WTC11 (cell line): ENCODE measurements around the gene TEAD1. TPM values are rescaled to one million over a fixed set of nuclear protein-coding genes. Genes with fewer than 3 reads are reported as not detected.

ENCODE experiments used
- ATAC-seq: fragments of 200-7000 bp; cut with Tn5 transposase; 2 replicates; pipeline ENCODE4 v1.10.0; 2021; ENCODE audit warnings: mild to moderate bottlenecking, moderate library complexity
- CTCF ChIA-PET: fragments of 300-600 bp; sonication (Branson Sonifier 250); formaldehyde crosslinking; loops from one replicate; lab custom pipeline; 2021; ENCODE audit warnings: antibody characterized with exemption; lab: Charles Lee
- POLR2A ChIA-PET: fragments of 350-600 bp; sonication (Branson Sonifier 250); formaldehyde crosslinking; loops from one replicate; lab custom pipeline; 2021; ENCODE audit warnings: antibody characterized with exemption; lab: Charles Lee
- DNase-seq: peaks from one replicate; pipeline ENCODE4 v3.0.0; 2021; ENCODE audit warnings: low spot score
- H3K27ac Mint-ChIP-seq: 2 replicates; pipeline ENCODE4 v1.8.0; 2021; ENCODE audit warnings: mixed read lengths
- H3K27me3 Mint-ChIP-seq: 2 replicates; pipeline ENCODE4 v1.8.0; 2021; ENCODE audit warnings: low read depth, mild to moderate bottlenecking, moderate library complexity, mixed read lengths
- H3K36me3 Mint-ChIP-seq: 2 replicates; pipeline ENCODE4 v1.8.0; 2021; ENCODE audit warnings: mixed read lengths
- H3K4me1 Mint-ChIP-seq: 2 replicates; pipeline ENCODE4 v1.8.0; 2022; ENCODE audit warnings: mixed read lengths
- H3K4me3 Mint-ChIP-seq: 2 replicates; pipeline ENCODE4 v1.8.0; 2021; ENCODE audit warnings: mild to moderate bottlenecking, moderate library complexity, mixed read lengths
- H3K9me3 Mint-ChIP-seq: 2 replicates; pipeline ENCODE4 v1.8.0; 2021; ENCODE audit warnings: mixed read lengths
- AFF4 ChIP-seq: sonication (generic); formaldehyde crosslinking; IDR thresholded peaks from 2 replicates; pipeline ENCODE4 v1.8.1; 2023; ENCODE audit warnings: mild to moderate bottlenecking, missing genetic modification reagents, borderline replicate concordance
- E2F4 ChIP-seq: sonication (generic); formaldehyde crosslinking; IDR thresholded peaks from 2 replicates; pipeline ENCODE4 v1.8.1; 2022; ENCODE audit warnings: low read depth, mild to moderate bottlenecking, moderate library complexity, missing genetic modification reagents, borderline replicate concordance
- ELF4 ChIP-seq: sonication (generic); formaldehyde crosslinking; IDR thresholded peaks from 2 replicates; pipeline ENCODE4 v1.8.1; 2022; ENCODE audit warnings: low read depth, mild to moderate bottlenecking, moderate library complexity, missing genetic modification reagents
- FOXP1 ChIP-seq: sonication (generic); formaldehyde crosslinking; IDR thresholded peaks from 2 replicates; pipeline ENCODE4 v1.8.0; 2022; ENCODE audit warnings: missing genetic modification reagents, mild to moderate bottlenecking, moderate library complexity, borderline replicate concordance
- GTF2I ChIP-seq: fragments of 250-450 bp; sonication (Bioruptor Pico); conservative IDR thresholded peaks from 2 replicates; pipeline ENCODE4 v1.4.0; 2021; ENCODE audit warnings: mild to moderate bottlenecking
- JAZF1 ChIP-seq: fragments of 250-450 bp; sonication (Bioruptor Pico); IDR thresholded peaks from 2 replicates; pipeline ENCODE4 v1.9.0; 2021; ENCODE audit warnings: moderate library complexity, mild to moderate bottlenecking, inconsistent platforms
- MLX ChIP-seq: sonication (generic); formaldehyde crosslinking; IDR thresholded peaks from 2 replicates; pipeline ENCODE4 v1.8.1; 2023; ENCODE audit warnings: mild to moderate bottlenecking, missing genetic modification reagents, moderate library complexity
- NR2C2 ChIP-seq: sonication (generic); formaldehyde crosslinking; IDR thresholded peaks from 2 replicates; pipeline ENCODE4 v1.8.0; 2022; ENCODE audit warnings: mild to moderate bottlenecking, missing genetic modification reagents
- PREB ChIP-seq: sonication (generic); formaldehyde crosslinking; IDR thresholded peaks from 2 replicates; pipeline ENCODE4 v1.8.1; 2022; ENCODE audit warnings: mild to moderate bottlenecking, missing genetic modification reagents, moderate library complexity, borderline replicate concordance
- RORB ChIP-seq: fragments of 250-450 bp; sonication (Bioruptor Pico); IDR thresholded peaks from 2 replicates; pipeline ENCODE4 v1.9.0; 2021; ENCODE audit warnings: mild to moderate bottlenecking
- TEAD1 ChIP-seq: sonication (generic); formaldehyde crosslinking; IDR thresholded peaks from 2 replicates; pipeline ENCODE4 v1.8.0; 2022; ENCODE audit warnings: mild to moderate bottlenecking, missing genetic modification reagents
- TEAD4 ChIP-seq: sonication (generic); formaldehyde crosslinking; IDR thresholded peaks from 2 replicates; pipeline ENCODE4 v1.8.0; 2022; ENCODE audit warnings: mild to moderate bottlenecking, missing genetic modification reagents
- ZNF263 ChIP-seq: sonication (generic); formaldehyde crosslinking; IDR thresholded peaks from 2 replicates; pipeline ENCODE4 v1.8.1; 2022; ENCODE audit warnings: low read depth, mild to moderate bottlenecking, moderate library complexity, missing genetic modification reagents
- ZNF423 ChIP-seq: fragments of 250-450 bp; sonication (Bioruptor Pico); IDR thresholded peaks from 2 replicates; pipeline ENCODE4 v2.1.2; 2022; ENCODE audit warnings: mild to moderate bottlenecking, moderate library complexity
- ZNF425 ChIP-seq: fragments of 250-450 bp; sonication (Bioruptor Pico); conservative IDR thresholded peaks from 2 replicates; pipeline ENCODE4 v1.9.0; 2021; ENCODE audit warnings: mild to moderate bottlenecking
- ZNF532 ChIP-seq: fragments of 250-450 bp; sonication (Bioruptor Pico); IDR thresholded peaks from 2 replicates; pipeline ENCODE4 v1.9.0; 2021; ENCODE audit warnings: mild to moderate bottlenecking, borderline replicate concordance
- ZNF671 ChIP-seq: fragments of 250-450 bp; sonication (Bioruptor Pico); IDR thresholded peaks from 2 replicates; pipeline ENCODE4 v1.8.0; 2021; ENCODE audit warnings: mild to moderate bottlenecking
- total RNA-seq: library from RNA; stranded (reverse); gene quantifications from 3 replicates; pipeline ENCODE4 v1.2.3, GENCODE V29; 2021

Gene TEAD1
- total RNA-seq, 1 experiment from 2014 or later: 79.9 TPM

GRCh38 chr11:12704049-12704448 is 29.8 kb downstream of the TEAD1 start (continued):
- TF ChIP-seq TEAD1 (CRISPR knock-in tag) (no peak), AFF4 (CRISPR knock-in tag) (no peak), JAZF1 (CRISPR knock-in tag) (no peak), ZNF532 (CRISPR knock-in tag) (no peak), NR2C2 (no peak), GTF2I (CRISPR knock-in tag) (no peak)

- CTCF ChIA-PET: interaction anchor here (1.0 to 1.3 kb wide), 2 partner anchors 183 to 208 kb away, joined by 3 to 4 read pairs; no protein-coding TSS in a partner anchor
- POLR2A ChIA-PET: no interaction called here
- Mint-ChIP-seq H3K4me1 (peaks cover 78% of the 10 kb centered on the region), H3K9me3 (no peaks in the 10 kb centered on the region), H3K27ac (no peak overlapping the region), H3K36me3 (no peaks in the 10 kb centered on the region), H3K27me3 (no peaks in the 10 kb centered on the region), H3K4me3 (no peak overlapping the region)
- DNase-seq: no peak
- no peak for ATAC-seq
- TF ChIP-seq FOXP1 (CRISPR knock-in tag) (no peak), TEAD4 (CRISPR knock-in tag) (no peak), AFF4 (CRISPR knock-in tag) (no peak), E2F4 (no peak), ELF4 (CRISPR knock-in tag) (no peak), PREB (CRISPR knock-in tag) (no peak), ZNF263 (CRISPR knock-in tag) (no peak), RORB (CRISPR knock-in tag) (no peak), MLX (CRISPR knock-in tag) (no peak), ZNF425 (no peak), ZNF423 (CRISPR knock-in tag) (no peak), ZNF671 (no peak)
Measured at GRCh38 chr11:12705874-12706273, 31.7 kb downstream of the TEAD1 start.
